Breast epithelium (tissue), 4 donors: ENCODE data around the gene C17orf75. TPM values are rescaled to one million over a fixed set of nuclear protein-coding genes. Genes with fewer than 3 reads are reported as not detected.
"Not testable (repeated sequence)": the region's sequence is repeated elsewhere in the genome, so short reads cannot be mapped to it uniquely, and the experiment has no call there.

Experiments
- DNase-seq, 2 donors: peaks; one replicate each; pipeline ENCODE4 v3.0.0-alpha.2; 2019; ENCODE audit warnings: low spot score in 2 of 2
- H3K27ac ChIP-seq, 2 donors: fragments of 200-600 bp; sonication (generic) in 1 of 2; one replicate each; pipeline ENCODE4 v1.5.1; 2016 to 2019; ENCODE audit warnings: mild to moderate bottlenecking in 1 of 2
- H3K27me3 ChIP-seq, 2 donors: fragments of 200-600 bp; sonication (generic) in 1 of 2; one replicate each; pipeline versions ENCODE4 v1.5.1 to v1.6.0; 2017 to 2019; ENCODE audit warnings: control low read depth in 1 of 2, mild to moderate bottlenecking in 1 of 2
- H3K36me3 ChIP-seq: fragments of 200-600 bp; one replicate; pipeline ENCODE4 v1.5.1; 2019
- H3K4me1 ChIP-seq, 2 donors: fragments of 200-600 bp; sonication (generic); one replicate each; pipeline ENCODE4 v1.5.1; 2016 to 2019; ENCODE audit warnings: control low read depth in 1 of 2
- H3K4me3 ChIP-seq, 3 donors: fragments of 200-600 bp; sonication (generic); 1 replicate in 2 of 3; 2 replicates in 1 of 3; pipeline ENCODE4 v1.5.1; 2016 to 2019; ENCODE audit warnings: mild to moderate bottlenecking in 3 of 3, moderate library complexity in 2 of 3
- H3K9me3 ChIP-seq, 2 donors: fragments of 200-600 bp; sonication (generic) in 1 of 2; one replicate each; pipeline ENCODE4 v1.5.1; 2016 to 2019; ENCODE audit warnings: control low read depth in 1 of 2
- CTCF ChIP-seq, 3 donors: fragments of 450-650 bp; IDR thresholded peaks; one replicate each; pipeline ENCODE4 v1.5.1; 2016 to 2017; ENCODE audit warnings: antibody characterized with exemption in 3 of 3, mild to moderate bottlenecking in 3 of 3, moderate library complexity in 3 of 3
- POLR2A ChIP-seq: fragments of 450-650 bp; IDR thresholded peaks from one replicate; pipeline ENCODE4 v1.6.1; 2016; ENCODE audit warnings: antibody characterized with exemption, mild to moderate bottlenecking, moderate library complexity
- POLR2AphosphoS5 ChIP-seq, 3 donors: sonication (generic); formaldehyde crosslinking; IDR thresholded peaks; one replicate each; pipeline ENCODE4 v1.6.1; 2017; ENCODE audit warnings: antibody characterized with exemption in 3 of 3
- intact Hi-C: fragments of 100-400 bp; cut with DNase I; formaldehyde crosslinking; loops from one replicate; pipeline ENCODE4 v1.15.1; 2023; ENCODE audit warnings: low total_unique reads
- total RNA-seq, 3 donors: library from RNA; depleted of rRNA; stranded (reverse); fragments of >200 nt; gene quantifications; one replicate each; pipeline ENCODE4 v1.1.0, GENCODE V29; 2016

The C17orf75 gene
- total RNA-seq, 3 donors from 2014 or later: 11.5 to 16.5 (median 14.7) TPM

- Histone ChIP-seq H3K4me3 (no peak overlapping the region), H3K4me1 (no peaks in the 10 kb centered on the region), H3K36me3 (no peaks in the 10 kb centered on the region), H3K27me3 (no peaks in the 10 kb centered on the region), H3K9me3 (no peaks in the 10 kb centered on the region), H3K27ac (no peak overlapping the region)
- no peak for DNase-seq
- no peak for TF ChIP-seq CTCF (IDR thresholded peaks at IDR 0.05)
- intact Hi-C loops: no loop called here
Measured at GRCh38 chr17:32318071-32318470, 23.9 kb downstream of the C17orf75 start.

GRCh38 chr17:32317353-32317752, 24.6 kb downstream of the C17orf75 start:
- Histone ChIP-seq H3K36me3 (no peaks in the 10 kb centered on the region), H3K9me3 (no peaks in the 10 kb centered on the region), H3K27ac (no peak overlapping the region), H3K4me3 (no peak overlapping the region), H3K27me3 (no peaks in the 10 kb centered on the region), H3K4me1 (no peaks in the 10 kb centered on the region)
- DNase-seq: no peak
- TF ChIP-seq POLR2A (no peak), CTCF (IDR thresholded peaks at IDR 0.05) (no peak), POLR2AphosphoS5 (IDR thresholded peaks at IDR 0.05) (no peak)
- intact Hi-C loops: no loop called here

DNA sequence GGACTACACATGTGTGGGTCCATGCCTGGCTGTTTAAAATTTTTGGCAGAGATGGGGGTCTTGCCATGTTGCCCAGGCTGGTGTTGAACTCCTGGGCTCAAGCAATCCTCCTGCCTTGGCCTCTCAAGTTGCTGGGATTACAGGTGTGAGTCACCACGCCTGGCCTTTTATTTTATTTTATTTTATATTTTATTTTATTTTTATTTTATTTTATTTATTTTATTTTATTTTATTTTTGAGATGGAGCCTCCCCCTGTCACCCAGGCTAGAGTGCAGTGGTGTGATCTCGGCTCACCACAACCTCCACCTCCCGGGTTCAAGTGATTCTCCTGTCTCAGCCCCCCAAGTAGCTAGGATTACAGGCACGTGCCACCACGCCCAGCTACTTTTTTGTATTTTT, 25.3 kb downstream of the C17orf75 start:
- intact Hi-C loops: not testable (repeated sequence)

DNA sequence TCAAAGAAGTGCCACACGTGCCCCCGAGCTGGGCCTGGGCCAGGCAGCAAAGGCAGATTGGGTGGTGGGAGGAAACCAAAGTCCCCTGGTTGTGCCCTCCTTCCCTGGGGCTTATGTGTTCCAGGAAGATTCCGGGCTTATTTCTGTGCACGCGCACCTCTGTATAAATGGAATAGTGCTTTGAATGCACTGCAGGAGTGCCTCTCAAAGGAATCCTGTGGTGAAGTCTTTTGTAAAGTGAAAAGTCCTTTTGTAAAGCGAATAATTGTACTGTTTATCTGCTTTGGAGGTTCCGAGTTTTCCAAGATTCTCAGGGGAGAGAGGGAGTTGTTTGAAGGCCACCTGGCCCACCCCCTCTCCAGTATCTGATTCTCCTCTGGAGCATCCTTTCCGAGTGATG, 26.8 kb downstream of the C17orf75 start:
- no peak for DNase-seq
- intact Hi-C loops: no loop called here

More for the DNA sequence above, 25.3 kb downstream of the C17orf75 start:
- not testable (repeated sequence) for DNase-seq, H3K9me3 ChIP-seq, H3K4me1 ChIP-seq, H3K27ac ChIP-seq, H3K4me3 ChIP-seq, H3K36me3 ChIP-seq, H3K27me3 ChIP-seq

GRCh38 chr17:32314636-32315035, 27.3 kb downstream of the C17orf75 start:
- DNase-seq: no peak
- Histone ChIP-seq H3K27ac (no peak overlapping the region), H3K36me3 (no peaks in the 10 kb centered on the region), H3K4me1 (no peaks in the 10 kb centered on the region), H3K9me3 (no peaks in the 10 kb centered on the region), H3K27me3 (no peaks in the 10 kb centered on the region), H3K4me3 (no peak overlapping the region)
- intact Hi-C loops: no loop called here
- TF ChIP-seq CTCF (IDR thresholded peaks at IDR 0.05): no peak
- no peak for TF ChIP-seq POLR2AphosphoS5 (IDR thresholded peaks at IDR 0.05)
- TF ChIP-seq POLR2A: no peak

More for the DNA sequence above, 26.8 kb downstream of the C17orf75 start:
- Histone ChIP-seq H3K27me3 (no peaks in the 10 kb centered on the region), H3K4me3 (no peak overlapping the region), H3K27ac (no peak overlapping the region), H3K4me1 (no peaks in the 10 kb centered on the region), H3K9me3 (no peaks in the 10 kb centered on the region), H3K36me3 (no peaks in the 10 kb centered on the region)
- TF ChIP-seq POLR2A (no peak), CTCF (IDR thresholded peaks at IDR 0.05) (no peak), POLR2AphosphoS5 (IDR thresholded peaks at IDR 0.05) (no peak)

DNA sequence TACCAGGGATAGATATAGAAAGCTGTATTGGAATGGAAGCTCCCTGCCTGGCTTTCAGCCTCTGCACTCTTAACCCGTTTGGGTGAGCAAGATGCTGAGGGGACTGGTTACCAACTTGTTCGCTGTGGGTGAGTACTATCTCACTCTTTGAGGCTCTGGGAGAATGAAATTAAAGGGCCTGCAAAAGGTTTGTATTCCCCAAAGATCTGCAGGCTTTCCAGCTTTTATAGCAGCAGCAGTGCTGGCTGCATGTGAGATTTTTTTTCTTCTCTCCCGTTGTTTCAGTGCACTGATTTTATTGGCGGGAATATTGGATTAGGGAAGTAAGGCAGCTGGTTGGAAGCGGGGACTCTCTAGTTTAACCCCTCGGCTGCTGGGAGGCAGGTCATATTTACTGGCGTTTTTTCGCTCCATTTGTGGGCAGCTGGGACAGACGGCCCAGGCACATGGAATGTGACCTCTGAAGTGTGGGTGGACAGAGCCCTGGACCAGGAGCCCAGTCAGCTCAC, 30.9 kb downstream of the C17orf75 start:
- Histone ChIP-seq H3K36me3 (no peaks in the 10 kb centered on the region), H3K9me3 (no peaks in the 10 kb centered on the region), H3K4me1 (no peaks in the 10 kb centered on the region), H3K27me3 (no peaks in the 10 kb centered on the region), H3K4me3 (peak overlapping the region; percentile 16 to 39 (median 25)), H3K27ac (no peak overlapping the region)
- TF ChIP-seq POLR2A (no peak), POLR2AphosphoS5 (IDR thresholded peaks at IDR 0.05) (no peak), CTCF (IDR thresholded peaks at IDR 0.05) (no peak)
- DNase-seq: no peak
- intact Hi-C loops: no loop called here
